ENCODE results near the gene ALDH6A1.

The ALDH6A1 gene

DNA sequence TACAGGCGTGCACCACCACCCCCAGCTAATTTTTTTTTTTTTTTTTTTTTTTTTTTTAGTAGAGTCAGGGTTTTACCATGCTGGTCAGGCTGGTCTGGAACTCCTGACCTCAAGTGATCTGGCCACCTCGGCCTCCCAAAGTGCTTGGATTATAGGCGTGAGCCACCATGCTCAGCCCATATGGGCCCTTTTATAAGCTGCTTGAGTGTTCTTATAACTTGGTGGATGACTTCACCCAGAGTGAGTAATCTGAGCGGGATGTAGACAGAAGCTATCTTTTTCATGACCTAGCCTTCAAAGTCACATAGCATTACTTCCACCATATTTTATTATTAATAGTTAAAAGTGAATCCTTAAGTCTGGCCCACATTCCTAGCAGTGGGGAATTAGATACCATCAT lies 48.7 kb downstream of the ALDH6A1 start:
- no peak for DNase-seq (ENCODE audit: low spot score)
- in situ Hi-C loops (cut with MboI; ENCODE audit: low sequenced_read_pairs, unreplicated experiment), result loop anchor here (25.0 kb wide), 1 partner anchor 298 kb away; no protein-coding TSS in a partner anchor
- TF ChIP-seq, protein P1, sequence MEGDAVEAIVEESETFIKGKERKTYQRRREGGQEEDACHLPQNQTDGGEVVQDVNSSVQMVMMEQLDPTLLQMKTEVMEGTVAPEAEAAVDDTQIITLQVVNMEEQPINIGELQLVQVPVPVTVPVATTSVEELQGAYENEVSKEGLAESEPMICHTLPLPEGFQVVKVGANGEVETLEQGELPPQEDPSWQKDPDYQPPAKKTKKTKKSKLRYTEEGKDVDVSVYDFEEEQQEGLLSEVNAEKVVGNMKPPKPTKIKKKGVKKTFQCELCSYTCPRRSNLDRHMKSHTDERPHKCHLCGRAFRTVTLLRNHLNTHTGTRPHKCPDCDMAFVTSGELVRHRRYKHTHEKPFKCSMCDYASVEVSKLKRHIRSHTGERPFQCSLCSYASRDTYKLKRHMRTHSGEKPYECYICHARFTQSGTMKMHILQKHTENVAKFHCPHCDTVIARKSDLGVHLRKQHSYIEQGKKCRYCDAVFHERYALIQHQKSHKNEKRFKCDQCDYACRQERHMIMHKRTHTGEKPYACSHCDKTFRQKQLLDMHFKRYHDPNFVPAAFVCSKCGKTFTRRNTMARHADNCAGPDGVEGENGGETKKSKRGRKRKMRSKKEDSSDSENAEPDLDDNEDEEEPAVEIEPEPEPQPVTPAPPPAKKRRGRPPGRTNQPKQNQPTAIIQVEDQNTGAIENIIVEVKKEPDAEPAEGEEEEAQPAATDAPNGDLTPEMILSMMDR (IDR thresholded peaks at IDR 0.05; ENCODE audit: borderline replicate concordance, control extremely low read depth, extremely low read depth, insufficient read depth, missing control alignments), result no peak

GRCh38 chr14:74034572-74034971 lies 49.7 kb downstream of the ALDH6A1 start:
- in situ Hi-C loops (cut with MboI; ENCODE audit: low sequenced_read_pairs, unreplicated experiment), result loop anchor here (25.0 kb wide), 1 partner anchor 297 kb away; no protein-coding TSS in a partner anchor
- TF ChIP-seq, protein P1 (IDR thresholded peaks at IDR 0.05; ENCODE audit: borderline replicate concordance, control extremely low read depth, extremely low read depth, insufficient read depth, missing control alignments), result no peak
- DNase-seq (ENCODE audit: low spot score), result no peak

- in situ Hi-C loops (cut with MboI; ENCODE audit: low sequenced_read_pairs, unreplicated experiment), result loop anchor here (25.0 kb wide), 1 partner anchor 292 kb away; no protein-coding TSS in a partner anchor
- TF ChIP-seq, protein P1 (IDR thresholded peaks at IDR 0.05; ENCODE audit: borderline replicate concordance, control extremely low read depth, extremely low read depth, insufficient read depth, missing control alignments), result no peak
- no peak for DNase-seq (ENCODE audit: low spot score)
Measured at GRCh38 chr14:74029136-74029535, 55.1 kb downstream of the ALDH6A1 start.

DNA sequence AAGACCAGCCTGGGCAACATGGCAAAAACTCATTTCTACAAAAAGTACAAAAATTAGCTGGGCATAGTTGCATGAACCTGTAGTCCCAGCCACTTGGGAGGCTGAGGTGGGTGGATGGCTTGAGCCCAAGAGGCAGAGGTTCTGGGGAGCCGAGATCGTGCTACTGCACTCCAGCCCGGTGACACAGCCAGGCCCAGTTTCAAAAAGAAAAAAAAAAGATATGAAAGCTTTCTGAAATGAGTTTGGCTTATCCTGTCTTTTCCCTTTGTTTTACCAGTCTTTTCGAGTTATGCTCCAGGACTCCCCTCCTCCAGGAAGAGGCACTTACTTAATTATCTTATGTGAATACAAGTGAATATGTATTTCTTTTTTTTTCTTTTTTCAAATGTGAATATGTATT lies 61.9 kb downstream of the ALDH6A1 start:
- TF ChIP-seq, protein P1 (IDR thresholded peaks at IDR 0.05; ENCODE audit: borderline replicate concordance, control extremely low read depth, extremely low read depth, insufficient read depth, missing control alignments), result no peak
- in situ Hi-C loops (cut with MboI; ENCODE audit: low sequenced_read_pairs, unreplicated experiment), result no loop called here
- DNase-seq (ENCODE audit: low spot score), result no peak

DNA sequence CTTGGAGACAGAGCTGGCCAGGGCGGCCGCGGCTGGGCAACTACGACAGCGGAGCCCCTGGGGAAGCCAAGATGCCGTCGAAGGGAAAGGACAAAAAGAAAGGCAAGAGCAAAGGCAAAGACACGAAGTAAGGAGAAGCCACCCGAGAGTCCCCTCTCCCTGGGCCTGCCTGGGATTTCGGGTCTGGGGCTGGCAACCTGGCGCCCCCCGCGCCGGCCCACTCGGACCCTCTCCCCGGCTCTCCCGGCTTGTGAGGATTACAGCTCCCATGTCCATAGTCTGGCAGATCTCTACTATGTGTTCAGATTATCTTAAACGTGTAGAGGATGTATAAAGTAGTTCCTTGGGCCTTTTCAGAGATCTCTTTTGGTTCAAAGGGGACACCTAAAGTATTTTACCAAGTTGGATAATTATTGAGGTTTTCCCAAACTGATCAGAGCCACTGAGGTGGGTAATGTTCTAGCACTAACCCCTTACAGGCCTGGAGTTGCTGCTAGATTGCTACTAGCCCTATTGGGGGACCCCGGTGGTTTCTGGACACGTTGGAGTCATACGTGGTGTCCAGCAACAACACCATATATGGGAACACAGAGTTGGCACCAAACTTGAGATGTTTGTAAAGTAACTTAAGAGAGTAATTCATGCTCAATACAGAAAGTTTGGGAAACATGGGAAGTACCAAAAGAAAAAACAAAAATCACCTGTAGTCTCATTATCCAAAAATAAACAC lies 64.7 kb downstream of the ALDH6A1 start:
- no peak for DNase-seq (ENCODE audit: low spot score)

GRCh38 chr14:74018586-74019407 lies 65.5 kb downstream of the ALDH6A1 start, which contains the start of the genes BBOF1 and ENTPD5:
BBOF1 (plus strand) TSS chr14:74019349; CDS start chr14:74019479, 130 bp downstream.
ENTPD5 (minus strand) TSS chr14:74019288; CDS start chr14:73988102, 31,186 bp downstream.
- DNase-seq (ENCODE audit: low spot score), result peak; percentile 96
- in situ Hi-C loops (cut with MboI; ENCODE audit: low sequenced_read_pairs, unreplicated experiment), result no loop called here
- TF ChIP-seq, protein P1 (IDR thresholded peaks at IDR 0.05; ENCODE audit: borderline replicate concordance, control extremely low read depth, extremely low read depth, insufficient read depth, missing control alignments), result no peak

More for the DNA sequence above, 64.7 kb downstream of the ALDH6A1 start:
- TF ChIP-seq, protein P1 (IDR thresholded peaks at IDR 0.05; ENCODE audit: borderline replicate concordance, control extremely low read depth, extremely low read depth, insufficient read depth, missing control alignments), result no peak
- in situ Hi-C loops (cut with MboI; ENCODE audit: low sequenced_read_pairs, unreplicated experiment), result no loop called here

All from GM13976 (cell line).